WERI-Rb-1 (cell line): ENCODE measurements around the gene NCS1.
"Not testable (repeated sequence)": the region's sequence is repeated elsewhere in the genome, so short reads cannot be mapped to it uniquely, and the experiment has no call there.

Experiments used
- DNase-seq: peaks from one replicate; pipeline ENCODE4 v3.0.0-alpha.2; 2020
- H3K27ac ChIP-seq: fragments of 250-450 bp; sonication (Bioruptor Pico); 2 replicates; pipeline ENCODE4 v1.5.1; 2020; ENCODE audit warnings: mild to moderate bottlenecking, moderate library complexity
- H3K27me3 ChIP-seq: fragments of 250-450 bp; sonication (Bioruptor Pico); 2 replicates; pipeline ENCODE4 v1.5.1; 2021; ENCODE audit warnings: mild to moderate bottlenecking, low read depth, moderate library complexity; ENCODE audit not compliant: insufficient read depth, severe bottlenecking
- H3K36me3 ChIP-seq: fragments of 250-450 bp; sonication (Bioruptor Pico); 2 replicates; pipeline ENCODE4 v1.5.1; 2020; ENCODE audit warnings: mild to moderate bottlenecking, moderate library complexity
- H3K4me3 ChIP-seq: 2 replicates; pipeline ENCODE4 v1.5.1; 2011; ENCODE audit warnings: low read depth, mild to moderate bottlenecking, control low read depth, low read length
- H3K9me3 ChIP-seq: fragments of 250-450 bp; sonication (Bioruptor Pico); 2 replicates; pipeline ENCODE4 v1.5.1; 2021; ENCODE audit warnings: mild to moderate bottlenecking, moderate library complexity; ENCODE audit not compliant: severe bottlenecking
- CTCF ChIP-seq: IDR thresholded peaks from 2 replicates; pipeline ENCODE4 v1.5.1; 2011; ENCODE audit warnings: low read depth, mild to moderate bottlenecking, control low read depth, inconsistent platforms, low read length

Gene NCS1

GRCh38 chr9:130276121-130276520 is 103.9 kb downstream of the NCS1 start:
- Histone ChIP-seq H3K9me3 (no peaks in the 10 kb centered on the region), H3K27ac (no peak overlapping the region)
- no peak for TF ChIP-seq CTCF

GRCh38 chr9:130276955-130277354 is 104.8 kb downstream of the NCS1 start:
- no peak for DNase-seq
- no peaks in the 10 kb centered on the region for H3K27me3 ChIP-seq
- no peak overlapping the region for H3K27ac ChIP-seq
- no peaks in the 10 kb centered on the region for H3K9me3 ChIP-seq
- no peak overlapping the region for H3K4me3 ChIP-seq
- TF ChIP-seq CTCF, result no peak
- H3K36me3 ChIP-seq, result no peaks in the 10 kb centered on the region

More at GRCh38 chr9:130276121-130276520, 103.9 kb downstream of the NCS1 start:
- Histone ChIP-seq H3K4me3 (no peak overlapping the region), H3K36me3 (no peaks in the 10 kb centered on the region), H3K27me3 (no peaks in the 10 kb centered on the region)
- DNase-seq, result no peak

DNA sequence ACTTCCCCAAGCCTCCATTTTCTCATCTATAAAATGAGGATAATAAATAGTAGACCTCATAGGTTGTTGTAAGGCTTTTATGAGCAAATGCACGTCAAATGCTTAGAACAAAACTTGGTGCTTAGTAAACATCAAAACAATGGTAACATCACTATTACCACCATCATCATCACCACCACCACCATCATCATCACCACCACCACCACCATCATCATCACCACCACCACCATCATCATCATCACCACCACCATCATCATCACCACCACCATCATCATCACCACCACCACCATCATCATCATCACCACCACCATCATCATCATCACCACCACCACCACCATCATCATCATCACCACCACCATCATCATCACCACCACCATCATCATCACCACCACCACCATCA is 105.3 kb downstream of the NCS1 start:
- not testable (repeated sequence) for DNase-seq, H3K9me3 ChIP-seq, H3K27me3 ChIP-seq, H3K27ac ChIP-seq, H3K4me3 ChIP-seq, H3K36me3 ChIP-seq

DNA sequence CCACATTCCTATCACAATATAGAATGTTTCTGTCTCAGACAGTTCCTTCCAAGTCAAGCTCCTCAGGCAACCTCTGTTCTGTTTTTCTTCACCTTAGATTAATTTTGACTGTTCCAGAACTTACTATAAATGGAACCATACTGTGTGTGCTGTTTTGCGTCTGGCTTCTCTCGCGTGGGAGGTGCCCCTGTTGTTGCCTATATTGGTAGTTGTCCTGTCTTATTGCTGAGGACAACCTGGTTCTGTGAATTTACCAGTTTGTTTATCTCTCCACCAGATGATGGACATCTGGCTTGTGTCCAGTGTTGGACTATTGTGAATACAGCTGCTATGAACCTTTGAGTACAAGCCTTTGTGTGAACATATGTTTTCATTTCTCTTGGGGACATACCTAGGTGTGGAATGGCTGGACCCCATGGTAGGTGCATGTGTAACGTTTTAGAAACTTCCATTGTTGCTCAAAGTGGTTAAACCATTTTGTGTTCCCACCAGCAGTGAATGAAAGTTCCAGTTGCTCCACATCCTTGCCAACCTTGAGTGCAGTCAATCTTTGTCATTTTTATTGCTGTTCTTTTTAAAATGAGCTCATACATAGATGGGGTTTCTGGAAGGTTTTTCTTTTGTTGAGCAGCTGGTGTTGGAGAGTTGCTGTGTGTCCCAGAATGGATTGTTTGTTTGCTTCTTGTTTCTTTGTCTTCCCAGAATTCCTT is 111.5 kb downstream of the NCS1 start:
- no peak overlapping the region for H3K4me3 ChIP-seq
- no peaks in the 10 kb centered on the region for H3K27me3 ChIP-seq
- TF ChIP-seq CTCF, result no peak
- H3K9me3 ChIP-seq, result no peaks in the 10 kb centered on the region
- DNase-seq, result no peak
- H3K36me3 ChIP-seq, result no peaks in the 10 kb centered on the region
- H3K27ac ChIP-seq, result no peak overlapping the region

DNA sequence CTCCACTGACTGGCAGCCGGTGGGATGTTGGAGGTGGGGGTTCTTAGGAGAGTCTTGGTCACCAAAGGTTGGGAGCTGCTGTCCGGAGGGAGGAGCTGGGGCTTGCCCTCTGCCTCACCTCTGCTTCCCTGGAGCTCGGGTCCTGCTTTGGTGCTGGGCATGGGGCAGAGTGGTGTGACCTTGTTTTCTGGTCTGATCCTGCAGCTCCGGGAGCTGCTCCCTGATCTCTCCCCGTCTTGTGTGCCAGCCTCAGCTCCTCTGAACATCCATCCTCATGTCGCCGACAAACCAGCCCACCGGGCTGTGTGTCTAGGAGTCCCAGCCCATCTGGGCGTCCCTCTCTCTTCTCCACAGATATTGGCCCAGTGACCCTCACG is 112.0 kb downstream of the NCS1 start:
- Histone ChIP-seq H3K27me3 (no peaks in the 10 kb centered on the region), H3K27ac (no peak overlapping the region), H3K36me3 (no peaks in the 10 kb centered on the region), H3K9me3 (no peaks in the 10 kb centered on the region), H3K4me3 (no peak overlapping the region)
- TF ChIP-seq CTCF, result no peak
- no peak for DNase-seq

GRCh38 chr9:130284690-130285089 is 112.5 kb downstream of the NCS1 start:
- Histone ChIP-seq H3K4me3 (no peak overlapping the region), H3K9me3 (no peaks in the 10 kb centered on the region), H3K36me3 (no peaks in the 10 kb centered on the region), H3K27me3 (no peaks in the 10 kb centered on the region), H3K27ac (no peak overlapping the region)
- DNase-seq, result no peak
- no peak for TF ChIP-seq CTCF
